GM23338 (cell line): ENCODE results near the gene IL15RA.

Source experiments
- CREB1 ChIP-seq: fragments of 250-450 bp; sonication (Bioruptor Pico); IDR thresholded peaks from 2 replicates; pipeline ENCODE4 v1.5.0; 2020; ENCODE audit warnings: low read depth, mild to moderate bottlenecking, moderate library complexity
- EZH2 ChIP-seq: fragments of 200-600 bp; sonication (generic); IDR thresholded peaks from one replicate; pipeline ENCODE4 v1.8.0; 2017; ENCODE audit warnings: antibody characterized with exemption, mild to moderate bottlenecking, low read depth; ENCODE audit not compliant: unreplicated experiment
- EZH2phosphoT487 ChIP-seq: fragments of 200-600 bp; sonication (generic); IDR thresholded peaks from one replicate; pipeline ENCODE4 v1.8.1; 2018; ENCODE audit warnings: antibody characterized with exemption; ENCODE audit not compliant: unreplicated experiment
- JUNB ChIP-seq: IDR thresholded peaks from one replicate; pipeline ENCODE4 v1.6.1; 2016; ENCODE audit warnings: antibody characterized with exemption; ENCODE audit not compliant: unreplicated experiment
- NANOG ChIP-seq: IDR thresholded peaks from 2 replicates; pipeline ENCODE4 v1.6.1; 2016; ENCODE audit warnings: antibody characterized with exemption, borderline replicate concordance
- POLR2AphosphoS5 ChIP-seq: IDR thresholded peaks from 2 replicates; pipeline ENCODE4 v1.6.1; 2016; ENCODE audit warnings: antibody characterized with exemption, low read depth
- STAT1 ChIP-seq: IDR thresholded peaks from one replicate; pipeline ENCODE4 v1.6.1; 2016; ENCODE audit warnings: antibody characterized with exemption; ENCODE audit not compliant: unreplicated experiment
- ZNF114 ChIP-seq: fragments of 250-450 bp; sonication (Bioruptor Pico); IDR thresholded peaks from 2 replicates; pipeline ENCODE4 v1.5.0; 2020; ENCODE audit warnings: mild to moderate bottlenecking, moderate library complexity
- ZNF331 ChIP-seq: fragments of 250-450 bp; sonication (Bioruptor Pico); IDR thresholded peaks from 2 replicates; pipeline ENCODE4 v1.5.0; 2020; ENCODE audit warnings: low read depth, mild to moderate bottlenecking, moderate library complexity
- TF ChIP-seq, protein P1 (sequence below), 2 experiments: fragments of 200-600 bp in 1 of 2; sonication (generic) in 1 of 2; conservative IDR thresholded peaks; 2 replicates each; pipeline versions ENCODE4 v1.5.1 to v1.6.1; 2016 to 2017; ENCODE audit warnings: antibody characterized with exemption in 2 of 2, low read depth in 2 of 2, mild to moderate bottlenecking in 2 of 2, moderate library complexity in 1 of 2
- TF ChIP-seq, protein P2 (sequence below): IDR thresholded peaks from 2 replicates; pipeline ENCODE4 v1.6.1; 2016; ENCODE audit warnings: antibody characterized with exemption
- TF ChIP-seq, protein P3 (sequence below): IDR thresholded peaks from one replicate; pipeline ENCODE4 v1.6.1; 2018; ENCODE audit warnings: antibody characterized with exemption; ENCODE audit not compliant: unreplicated experiment

DNA sequence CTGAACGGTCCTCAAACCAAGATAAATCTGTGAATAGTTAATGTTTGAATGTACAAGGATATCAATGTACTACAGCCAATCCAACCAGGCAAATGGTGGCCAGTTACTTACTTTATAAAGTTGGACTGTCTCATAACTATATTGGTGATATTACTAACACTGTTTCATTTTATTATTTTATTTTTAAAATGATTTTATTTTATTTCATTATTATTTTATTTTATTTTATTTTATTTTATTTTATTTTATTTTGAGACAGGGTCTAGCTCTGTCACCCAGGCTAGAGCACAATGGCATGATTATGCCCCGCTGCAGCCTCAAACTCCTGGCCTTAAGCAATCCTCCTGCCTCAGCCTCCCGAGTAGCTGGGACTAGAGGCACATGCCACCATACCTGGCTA is 6.8 kb downstream of the IL15RA start:
- TF ChIP-seq, protein P1, sequence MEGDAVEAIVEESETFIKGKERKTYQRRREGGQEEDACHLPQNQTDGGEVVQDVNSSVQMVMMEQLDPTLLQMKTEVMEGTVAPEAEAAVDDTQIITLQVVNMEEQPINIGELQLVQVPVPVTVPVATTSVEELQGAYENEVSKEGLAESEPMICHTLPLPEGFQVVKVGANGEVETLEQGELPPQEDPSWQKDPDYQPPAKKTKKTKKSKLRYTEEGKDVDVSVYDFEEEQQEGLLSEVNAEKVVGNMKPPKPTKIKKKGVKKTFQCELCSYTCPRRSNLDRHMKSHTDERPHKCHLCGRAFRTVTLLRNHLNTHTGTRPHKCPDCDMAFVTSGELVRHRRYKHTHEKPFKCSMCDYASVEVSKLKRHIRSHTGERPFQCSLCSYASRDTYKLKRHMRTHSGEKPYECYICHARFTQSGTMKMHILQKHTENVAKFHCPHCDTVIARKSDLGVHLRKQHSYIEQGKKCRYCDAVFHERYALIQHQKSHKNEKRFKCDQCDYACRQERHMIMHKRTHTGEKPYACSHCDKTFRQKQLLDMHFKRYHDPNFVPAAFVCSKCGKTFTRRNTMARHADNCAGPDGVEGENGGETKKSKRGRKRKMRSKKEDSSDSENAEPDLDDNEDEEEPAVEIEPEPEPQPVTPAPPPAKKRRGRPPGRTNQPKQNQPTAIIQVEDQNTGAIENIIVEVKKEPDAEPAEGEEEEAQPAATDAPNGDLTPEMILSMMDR (conservative IDR thresholded peaks at IDR 0.05; ENCODE audit: low read depth in 2 of 2): no peak
- TF ChIP-seq POLR2AphosphoS5 (no peak), CREB1 (CRISPR knock-in tag) (no peak), EZH2phosphoT487 (no peak), EZH2 (no peak), STAT1 (no peak), ZNF114 (CRISPR knock-in tag) (no peak), JUNB (no peak), ZNF331 (CRISPR knock-in tag) (no peak), NANOG (no peak)
- TF ChIP-seq, protein P2, sequence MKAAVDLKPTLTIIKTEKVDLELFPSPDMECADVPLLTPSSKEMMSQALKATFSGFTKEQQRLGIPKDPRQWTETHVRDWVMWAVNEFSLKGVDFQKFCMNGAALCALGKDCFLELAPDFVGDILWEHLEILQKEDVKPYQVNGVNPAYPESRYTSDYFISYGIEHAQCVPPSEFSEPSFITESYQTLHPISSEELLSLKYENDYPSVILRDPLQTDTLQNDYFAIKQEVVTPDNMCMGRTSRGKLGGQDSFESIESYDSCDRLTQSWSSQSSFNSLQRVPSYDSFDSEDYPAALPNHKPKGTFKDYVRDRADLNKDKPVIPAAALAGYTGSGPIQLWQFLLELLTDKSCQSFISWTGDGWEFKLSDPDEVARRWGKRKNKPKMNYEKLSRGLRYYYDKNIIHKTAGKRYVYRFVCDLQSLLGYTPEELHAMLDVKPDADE: no peak
- TF ChIP-seq, protein P3, sequence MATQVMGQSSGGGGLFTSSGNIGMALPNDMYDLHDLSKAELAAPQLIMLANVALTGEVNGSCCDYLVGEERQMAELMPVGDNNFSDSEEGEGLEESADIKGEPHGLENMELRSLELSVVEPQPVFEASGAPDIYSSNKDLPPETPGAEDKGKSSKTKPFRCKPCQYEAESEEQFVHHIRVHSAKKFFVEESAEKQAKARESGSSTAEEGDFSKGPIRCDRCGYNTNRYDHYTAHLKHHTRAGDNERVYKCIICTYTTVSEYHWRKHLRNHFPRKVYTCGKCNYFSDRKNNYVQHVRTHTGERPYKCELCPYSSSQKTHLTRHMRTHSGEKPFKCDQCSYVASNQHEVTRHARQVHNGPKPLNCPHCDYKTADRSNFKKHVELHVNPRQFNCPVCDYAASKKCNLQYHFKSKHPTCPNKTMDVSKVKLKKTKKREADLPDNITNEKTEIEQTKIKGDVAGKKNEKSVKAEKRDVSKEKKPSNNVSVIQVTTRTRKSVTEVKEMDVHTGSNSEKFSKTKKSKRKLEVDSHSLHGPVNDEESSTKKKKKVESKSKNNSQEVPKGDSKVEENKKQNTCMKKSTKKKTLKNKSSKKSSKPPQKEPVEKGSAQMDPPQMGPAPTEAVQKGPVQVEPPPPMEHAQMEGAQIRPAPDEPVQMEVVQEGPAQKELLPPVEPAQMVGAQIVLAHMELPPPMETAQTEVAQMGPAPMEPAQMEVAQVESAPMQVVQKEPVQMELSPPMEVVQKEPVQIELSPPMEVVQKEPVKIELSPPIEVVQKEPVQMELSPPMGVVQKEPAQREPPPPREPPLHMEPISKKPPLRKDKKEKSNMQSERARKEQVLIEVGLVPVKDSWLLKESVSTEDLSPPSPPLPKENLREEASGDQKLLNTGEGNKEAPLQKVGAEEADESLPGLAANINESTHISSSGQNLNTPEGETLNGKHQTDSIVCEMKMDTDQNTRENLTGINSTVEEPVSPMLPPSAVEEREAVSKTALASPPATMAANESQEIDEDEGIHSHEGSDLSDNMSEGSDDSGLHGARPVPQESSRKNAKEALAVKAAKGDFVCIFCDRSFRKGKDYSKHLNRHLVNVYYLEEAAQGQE: no peak
